Measurements from ENCODE around the gene RRAS2.
A peak's percentile ranks its signal among the peaks of the same experiment; 100 is the strongest.

RRAS2 gene

DNA sequence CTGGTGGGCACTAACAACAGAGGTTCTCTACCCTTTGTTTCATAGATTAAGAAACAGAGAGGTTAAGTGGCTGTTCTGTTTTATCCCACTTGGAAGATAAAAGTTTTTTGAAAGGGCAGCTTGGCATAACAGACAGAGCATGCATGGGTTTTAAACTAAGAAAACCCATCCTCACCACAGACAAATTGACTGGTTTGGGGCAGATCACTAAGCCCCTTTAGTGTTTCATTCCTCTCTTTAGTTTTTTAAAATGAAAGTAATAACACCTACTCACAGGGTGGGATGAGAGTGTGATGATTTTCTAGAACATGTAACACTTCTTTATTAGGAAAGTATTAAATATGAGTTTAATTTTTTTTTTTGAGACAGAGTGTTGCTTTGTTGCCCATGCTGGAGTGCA is 12.3 kb upstream of the RRAS2 start:
- no peak for TF ChIP-seq CTCF (IDR thresholded peaks at IDR 0.05; ENCODE audit: low read depth, low read length)
- H3K4me3 ChIP-seq (ENCODE audit: low read depth, low read length), result no peak overlapping the region

DNA sequence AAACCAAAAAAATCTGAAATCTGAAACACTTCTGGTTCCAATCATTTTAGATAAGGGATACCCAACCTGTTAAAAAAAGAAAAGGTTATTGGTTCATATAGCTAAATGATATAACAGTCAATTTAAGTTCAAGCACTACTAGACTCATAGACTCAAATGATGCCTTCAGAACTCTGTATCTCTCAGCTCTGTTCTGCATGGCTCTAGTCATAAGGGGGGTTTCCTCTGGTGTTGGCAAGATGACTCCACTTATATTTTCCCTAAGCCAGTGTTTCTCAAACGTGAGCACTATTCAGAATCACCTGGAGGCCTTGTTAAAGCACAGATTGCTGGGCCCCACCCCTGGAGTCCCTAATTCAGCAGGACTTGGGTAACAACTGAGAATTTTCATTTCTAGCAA is 11.5 kb upstream of the RRAS2 start:
- H3K4me3 ChIP-seq (ENCODE audit: low read depth, low read length), result no peak overlapping the region
- no peak for TF ChIP-seq CTCF (IDR thresholded peaks at IDR 0.05; ENCODE audit: low read depth, low read length)

DNA sequence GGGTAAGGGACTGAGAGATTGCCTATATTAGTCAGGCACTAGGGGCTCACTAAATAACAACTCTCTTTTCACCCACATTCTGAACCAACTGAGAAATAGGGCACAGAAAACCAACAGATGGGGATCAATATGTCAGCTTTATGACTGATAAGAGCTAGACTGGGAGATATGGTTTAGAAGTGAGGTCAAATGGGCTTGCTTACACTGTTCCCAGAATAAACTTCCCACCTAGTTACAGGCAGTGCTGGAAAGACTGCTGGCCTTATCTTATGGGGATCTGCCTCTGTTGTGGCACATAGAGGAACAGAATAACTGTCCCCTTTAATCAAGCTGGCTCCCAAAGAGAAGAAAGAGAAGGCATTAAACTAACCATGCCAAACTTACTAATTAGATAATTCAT is 10.6 kb upstream of the RRAS2 start:
- TF ChIP-seq CTCF (IDR thresholded peaks at IDR 0.05; ENCODE audit: low read depth, low read length), result no peak
- H3K4me3 ChIP-seq (ENCODE audit: low read depth, low read length), result no peak overlapping the region

- no peak for TF ChIP-seq CTCF (IDR thresholded peaks at IDR 0.05; ENCODE audit: low read depth, low read length)
- H3K4me3 ChIP-seq (ENCODE audit: low read depth, low read length), result no peak overlapping the region
Observed at GRCh38 chr11:14366936-14367335, 8.0 kb upstream of the RRAS2 start.

GRCh38 chr11:14364322-14364721 is 5.3 kb upstream of the RRAS2 start:
- TF ChIP-seq CTCF (IDR thresholded peaks at IDR 0.05; ENCODE audit: low read depth, low read length), result no peak

DNA sequence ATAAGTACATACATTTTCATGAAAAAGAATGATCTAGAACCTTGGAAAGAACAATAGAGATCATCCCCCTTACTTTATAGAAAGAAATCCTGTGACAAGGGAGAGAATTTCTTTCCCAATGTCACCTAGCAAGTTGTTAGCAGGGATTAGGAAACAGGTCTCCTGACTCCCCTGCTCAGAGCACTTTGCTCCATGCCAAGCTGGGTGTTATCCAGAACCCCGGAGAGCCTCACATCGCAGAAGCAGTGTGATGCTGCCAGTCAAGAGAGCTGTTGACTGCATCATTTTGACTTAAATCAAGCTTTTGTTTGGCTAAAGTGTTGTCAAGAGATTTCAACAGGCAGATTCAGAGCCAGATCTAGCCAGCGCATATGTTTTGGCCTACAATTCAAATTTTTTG is 3.6 kb upstream of the RRAS2 start:
- H3K4me3 ChIP-seq (ENCODE audit: low read depth, low read length), result no peak overlapping the region
- TF ChIP-seq CTCF (IDR thresholded peaks at IDR 0.05; ENCODE audit: low read depth, low read length), result no peak

More at GRCh38 chr11:14364322-14364721, 5.3 kb upstream of the RRAS2 start:
- peak overlapping the region; percentile 9; the same call in 1 of the 2 replicates for H3K4me3 ChIP-seq (ENCODE audit: low read depth, low read length)

- no peak for TF ChIP-seq CTCF (IDR thresholded peaks at IDR 0.05; ENCODE audit: low read depth, low read length)
- no peak overlapping the region for H3K4me3 ChIP-seq (ENCODE audit: low read depth, low read length)
Observed at GRCh38 chr11:14361951-14362350, 3.0 kb upstream of the RRAS2 start.

Data from WI38 (cell line).